CD4-positive, CD25-positive, alpha-beta regulatory T cell (primary cell): ENCODE data around the gene DPPA2. TPM values are rescaled to one million over a fixed set of nuclear protein-coding genes. Genes with fewer than 3 reads are reported as not detected.
A peak's percentile ranks its signal among the peaks of the same experiment; 100 is the strongest.

Experiments used
- ATAC-seq, 2 donors: fragments of 150-1000 bp; cut with Tn5 transposase; one replicate each; pipeline ENCODE4 v1.10.0; 2021; ENCODE audit warnings: low read depth in 2 of 2, moderate number of reproducible peaks in 2 of 2, moderate library complexity in 1 of 2
- DNase-seq, 3 donors: peaks; one replicate each; pipeline versions ENCODE4 v3.0.0 to v3.0.0-alpha.2; 2012 to 2022; ENCODE audit warnings: mixed read lengths in 1 of 3
- H3K27ac ChIP-seq: one replicate; pipeline ENCODE4 v1.7.0; 2013; ENCODE audit warnings: mild to moderate bottlenecking, low read length; ENCODE audit not compliant: insufficient read depth, poor library complexity, severe bottlenecking
- H3K27me3 ChIP-seq: one replicate; pipeline ENCODE4 v1.7.0; 2013; ENCODE audit warnings: low read length; ENCODE audit not compliant: control insufficient read depth, insufficient read depth
- H3K36me3 ChIP-seq: one replicate; pipeline ENCODE4 v1.7.0; 2013; ENCODE audit warnings: mild to moderate bottlenecking, low read length, moderate library complexity; ENCODE audit not compliant: control insufficient read depth, insufficient read depth
- H3K4me1 ChIP-seq: 2 replicates; pipeline ENCODE4 v1.7.0; 2013; ENCODE audit warnings: mild to moderate bottlenecking, low read length; ENCODE audit not compliant: insufficient read depth, control insufficient read depth, poor library complexity, severe bottlenecking
- H3K4me3 ChIP-seq: one replicate; pipeline ENCODE4 v1.7.0; 2013; ENCODE audit warnings: low read depth, mild to moderate bottlenecking, low read length, moderate library complexity
- H3K9me3 ChIP-seq, 2 experiments: 1 replicate in 1 of 2; 2 replicates in 1 of 2; pipeline ENCODE4 v1.7.0; 2013; ENCODE audit warnings: low read length in 2 of 2, mild to moderate bottlenecking in 1 of 2, moderate library complexity in 1 of 2; ENCODE audit not compliant: control insufficient read depth in 2 of 2
- H3K27ac Mint-ChIP-seq, 3 donors: one replicate each; pipeline ENCODE4 v1.8.0; 2020 to 2022; ENCODE audit warnings: mild to moderate bottlenecking in 3 of 3, mixed read lengths in 3 of 3, moderate library complexity in 2 of 3
- H3K27me3 Mint-ChIP-seq: one replicate; pipeline ENCODE4 v1.8.0; 2022; ENCODE audit warnings: mild to moderate bottlenecking, mixed read lengths
- H3K36me3 Mint-ChIP-seq: one replicate; pipeline ENCODE4 v1.8.0; 2020; ENCODE audit warnings: mixed read lengths
- H3K4me1 Mint-ChIP-seq, 4 donors: one replicate each; pipeline ENCODE4 v1.8.0; 2020 to 2022; ENCODE audit warnings: mixed read lengths in 4 of 4, mild to moderate bottlenecking in 1 of 4
- H3K4me3 Mint-ChIP-seq, 4 donors: one replicate each; pipeline ENCODE4 v1.8.0; 2020 to 2022; ENCODE audit warnings: mild to moderate bottlenecking in 4 of 4, mixed read lengths in 4 of 4, moderate library complexity in 3 of 4
- H3K9me3 Mint-ChIP-seq, 7 donors: one replicate each; pipeline ENCODE4 v1.8.0; 2020 to 2022; ENCODE audit warnings: mixed read lengths in 7 of 7, mild to moderate bottlenecking in 3 of 7, moderate library complexity in 2 of 7
- polyA plus RNA-seq, 4 donors: library from polyadenylated mRNA; unstranded; fragments of 300-500 nt; fragmentation: Illumina TruSeq; gene quantifications; one replicate each; pipeline ENCODE4 v1.2.3, GENCODE V29; 2021
- total RNA-seq: library from RNA; stranded (reverse); gene quantifications from one replicate; pipeline ENCODE4 v1.2.3, GENCODE V29; 2022

The DPPA2 gene
- total and polyA plus RNA-seq, 5 donors from 2014 or later: not detected

- H3K27me3 ChIP-seq: no peaks in the 10 kb centered on the region
- ATAC-seq (no peak), DNase-seq (no peak)
- no peaks in the 10 kb centered on the region for H3K36me3 Mint-ChIP-seq
- H3K4me3 ChIP-seq: no peak overlapping the region
- H3K27ac ChIP-seq: no peak overlapping the region
- no peaks in the 10 kb centered on the region for H3K9me3 ChIP-seq
- H3K27me3 Mint-ChIP-seq: no peaks in the 10 kb centered on the region
- H3K4me1 ChIP-seq: no peaks in the 10 kb centered on the region
- H3K4me3 Mint-ChIP-seq: no peak overlapping the region
- H3K9me3 Mint-ChIP-seq: peaks cover 0 to 4% (median 2%) of the 10 kb centered on the region in 7 donors
- H3K27ac Mint-ChIP-seq: no peak overlapping the region
- H3K36me3 ChIP-seq: no peaks in the 10 kb centered on the region
- H3K4me1 Mint-ChIP-seq: no peaks in the 10 kb centered on the region
Observed at GRCh38 chr3:109313061-109313460, 3.3 kb downstream of the DPPA2 start.

- H3K36me3 Mint-ChIP-seq: no peaks in the 10 kb centered on the region
- H3K27ac Mint-ChIP-seq: no peak overlapping the region
- ATAC-seq: no peak
- no peaks in the 10 kb centered on the region for H3K27me3 Mint-ChIP-seq
- Histone ChIP-seq H3K9me3 (no peaks in the 10 kb centered on the region), H3K27me3 (no peaks in the 10 kb centered on the region), H3K4me3 (no peak overlapping the region), H3K4me1 (no peaks in the 10 kb centered on the region), H3K36me3 (no peaks in the 10 kb centered on the region), H3K27ac (no peak overlapping the region)
- H3K4me1 Mint-ChIP-seq: no peaks in the 10 kb centered on the region
- DNase-seq: no peak
- no peak overlapping the region for H3K4me3 Mint-ChIP-seq
- no peaks in the 10 kb centered on the region for H3K9me3 Mint-ChIP-seq
Observed at GRCh38 chr3:109297496-109297895, 18.8 kb downstream of the DPPA2 start.

- no peak for ATAC-seq
- Mint-ChIP-seq H3K4me1 (no peaks in the 10 kb centered on the region), H3K27me3 (no peaks in the 10 kb centered on the region), H3K9me3 (no peaks in the 10 kb centered on the region), H3K27ac (no peak overlapping the region), H3K4me3 (no peak overlapping the region), H3K36me3 (no peaks in the 10 kb centered on the region)
- Histone ChIP-seq H3K4me1 (no peaks in the 10 kb centered on the region), H3K27ac (no peak overlapping the region), H3K4me3 (no peak overlapping the region), H3K27me3 (no peaks in the 10 kb centered on the region), H3K9me3 (no peaks in the 10 kb centered on the region), H3K36me3 (no peaks in the 10 kb centered on the region)
- no peak for DNase-seq
Observed at GRCh38 chr3:109284071-109284470, 32.2 kb downstream of the DPPA2 start.

GRCh38 chr3:109278546-109278945 lies 37.8 kb downstream of the DPPA2 start:
- Histone ChIP-seq H3K4me3 (no peak overlapping the region), H3K36me3 (no peaks in the 10 kb centered on the region), H3K27me3 (no peaks in the 10 kb centered on the region), H3K27ac (no peak overlapping the region), H3K4me1 (no peaks in the 10 kb centered on the region), H3K9me3 (no peaks in the 10 kb centered on the region)
- no peaks in the 10 kb centered on the region for H3K4me1 Mint-ChIP-seq
- no peak overlapping the region for H3K27ac Mint-ChIP-seq
- DNase-seq (no peak), ATAC-seq (no peak)
- no peaks in the 10 kb centered on the region for H3K36me3 Mint-ChIP-seq
- peaks cover 0 to 3% (median 0%) of the 10 kb centered on the region in 7 donors for H3K9me3 Mint-ChIP-seq
- no peak overlapping the region for H3K4me3 Mint-ChIP-seq
- no peaks in the 10 kb centered on the region for H3K27me3 Mint-ChIP-seq

- DNase-seq: no peak
- H3K4me1 ChIP-seq: no peaks in the 10 kb centered on the region
Observed at GRCh38 chr3:109278141-109278540, 38.2 kb downstream of the DPPA2 start.

GRCh38 chr3:109275702-109276293 lies 40.5 kb downstream of the DPPA2 start:
- no peak for ATAC-seq

More at GRCh38 chr3:109278141-109278540, 38.2 kb downstream of the DPPA2 start:
- peaks cover 0 to 3% (median 0%) of the 10 kb centered on the region in 7 donors for H3K9me3 Mint-ChIP-seq
- H3K36me3 Mint-ChIP-seq: no peaks in the 10 kb centered on the region
- H3K27me3 Mint-ChIP-seq: no peaks in the 10 kb centered on the region
- H3K27ac ChIP-seq: no peak overlapping the region
- H3K4me3 Mint-ChIP-seq: no peak overlapping the region
- H3K27ac Mint-ChIP-seq: no peak overlapping the region
- no peaks in the 10 kb centered on the region for H3K4me1 Mint-ChIP-seq
- no peaks in the 10 kb centered on the region for H3K36me3 ChIP-seq
- H3K9me3 ChIP-seq: no peaks in the 10 kb centered on the region
- no peak for ATAC-seq
- H3K27me3 ChIP-seq: no peaks in the 10 kb centered on the region
- no peak overlapping the region for H3K4me3 ChIP-seq

GRCh38 chr3:109270779-109271178 lies 45.5 kb downstream of the DPPA2 start:
- Histone ChIP-seq H3K9me3 (no peaks in the 10 kb centered on the region), H3K4me3 (no peak overlapping the region), H3K27ac (no peak overlapping the region), H3K27me3 (no peaks in the 10 kb centered on the region), H3K36me3 (no peaks in the 10 kb centered on the region), H3K4me1 (no peaks in the 10 kb centered on the region)
- no peaks in the 10 kb centered on the region for H3K9me3 Mint-ChIP-seq
- H3K4me3 Mint-ChIP-seq: no peak overlapping the region
- H3K27ac Mint-ChIP-seq: no peak overlapping the region
- no peak for ATAC-seq
- H3K27me3 Mint-ChIP-seq: no peaks in the 10 kb centered on the region
- no peaks in the 10 kb centered on the region for H3K4me1 Mint-ChIP-seq
- no peak for DNase-seq
- H3K36me3 Mint-ChIP-seq: no peaks in the 10 kb centered on the region

More at GRCh38 chr3:109275702-109276293, 40.5 kb downstream of the DPPA2 start:
- Histone ChIP-seq H3K27ac (no peak overlapping the region), H3K27me3 (no peaks in the 10 kb centered on the region), H3K9me3 (no peaks in the 10 kb centered on the region), H3K36me3 (no peaks in the 10 kb centered on the region), H3K4me1 (no peaks in the 10 kb centered on the region), H3K4me3 (no peak overlapping the region)
- H3K36me3 Mint-ChIP-seq: no peaks in the 10 kb centered on the region
- peaks cover 0 to 3% (median 0%) of the 10 kb centered on the region in 7 donors for H3K9me3 Mint-ChIP-seq
- DNase-seq: peak in 1 of 3 donors; percentile 2
- no peaks in the 10 kb centered on the region for H3K27me3 Mint-ChIP-seq
- no peak overlapping the region for H3K4me3 Mint-ChIP-seq
- no peaks in the 10 kb centered on the region for H3K4me1 Mint-ChIP-seq
- H3K27ac Mint-ChIP-seq: peak overlapping the region in 1 of 3 donors; percentile 30

- Histone ChIP-seq H3K4me1 (no peaks in the 10 kb centered on the region), H3K9me3 (no peaks in the 10 kb centered on the region), H3K36me3 (no peaks in the 10 kb centered on the region), H3K27ac (no peak overlapping the region), H3K27me3 (no peaks in the 10 kb centered on the region), H3K4me3 (no peak overlapping the region)
- Mint-ChIP-seq H3K36me3 (no peaks in the 10 kb centered on the region), H3K4me1 (no peaks in the 10 kb centered on the region), H3K4me3 (no peak overlapping the region), H3K27me3 (no peaks in the 10 kb centered on the region), H3K9me3 (no peaks in the 10 kb centered on the region), H3K27ac (no peak overlapping the region)
- ATAC-seq: no peak
- DNase-seq: no peak
Observed at GRCh38 chr3:109269577-109270275, 46.6 kb downstream of the DPPA2 start.
